ENCODE results near the gene ZNF778. TPM values are rescaled to one million over a fixed set of nuclear protein-coding genes. Genes with fewer than 3 reads are reported as not detected.
A peak's percentile ranks its signal among the peaks of the same experiment; 100 is the strongest.

The ZNF778 gene
- polyA plus RNA-seq (2011; rRNA removed) (9.5 and 10.5 TPM in 2 replicates), polyA plus RNA-seq (2017; fragmentation: RNase III; extraction: RNeasy Plus Mini Kit Qiagen cat#74134 plus additional on column Dnase treatment) (5.8 to 7.0 TPM (median 7.0 TPM) in 3 replicates), polyA minus RNA-seq (2011; rRNA and poly(A)+ RNA removed) (11.7 and 12.7 TPM in 2 replicates)
- 3.9 and 4.5 TPM in 2 replicates for polyA plus RNA-seq (2012; cell fraction: cytosol; rRNA removed)
- 2.6 and 3.2 TPM in 2 replicates for polyA plus RNA-seq (2012; cell fraction: nucleus; rRNA removed)

DNA sequence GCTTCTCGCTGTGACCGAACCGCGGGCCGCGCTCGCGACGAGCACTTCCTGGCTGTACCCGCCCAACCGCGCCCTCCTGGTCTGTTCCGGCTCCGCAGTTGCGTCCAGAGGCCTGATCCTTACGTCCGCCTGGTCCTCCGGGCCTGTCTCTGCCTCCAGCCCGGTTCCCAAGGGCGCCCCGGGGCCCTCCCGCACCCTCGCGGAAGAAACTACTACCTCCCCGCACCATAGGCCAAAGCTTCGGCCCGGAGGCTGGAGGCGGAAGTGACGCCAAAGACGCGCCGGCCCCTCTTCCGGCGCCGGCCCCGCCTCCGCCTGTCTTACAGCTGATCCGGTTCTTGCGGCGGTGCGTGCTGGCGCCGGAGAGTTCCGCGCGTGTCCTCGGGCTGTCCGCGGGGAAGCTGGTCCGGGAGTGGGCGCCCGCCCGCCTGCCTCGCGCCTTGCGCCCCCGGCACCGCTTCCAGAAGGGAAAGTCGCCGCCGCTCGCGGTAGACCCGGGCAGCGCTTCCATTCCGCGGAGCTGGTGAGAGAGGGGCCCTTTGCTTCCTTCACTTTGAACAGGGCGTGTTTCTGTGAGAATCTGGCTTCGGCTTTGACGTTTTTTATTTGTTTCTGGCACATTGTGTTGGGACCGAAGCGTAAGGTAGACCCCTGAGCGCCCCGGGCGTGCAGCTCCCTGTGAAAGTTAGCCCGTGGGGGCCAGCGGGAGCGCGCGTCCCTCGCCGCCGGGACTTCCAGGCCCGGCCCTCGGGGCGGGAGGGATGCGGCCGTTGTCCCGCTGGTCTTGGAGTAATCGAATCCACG is at the start of gene ZNF778:
Gene ZNF778, plus strand, starts transcription at position 316 of the 804 bp plus-strand sequence. CDS start 3,425 bp downstream, outside the sequence.
- Histone ChIP-seq H3K27ac (peak within 1 kb of the TSS; percentile 87 to 95), H3K4me2 (peak within 1 kb of the TSS; percentile 100), H3K4me3 (peak within 1 kb of the TSS; percentile 78), H3K4me1 (peaks cover 9% of the 10 kb centered on the region), H3K9me3 (no peaks in the 10 kb centered on the region)
- TF ChIP-seq RFX5 (IDR thresholded peaks at IDR 0.05): no peak
- TF ChIP-seq MAX (IDR thresholded peaks at IDR 0.05): peak; percentile 80
- peak; percentile 22 to 83; a peak in 2 of 5 replicates for TF ChIP-seq JUN (IDR thresholded peaks at IDR 0.05)
- TF ChIP-seq KDM5A (IDR thresholded peaks at IDR 0.05): peak; percentile 82
- TF ChIP-seq EHMT2 (IDR thresholded peaks at IDR 0.05; ENCODE audit: low read depth): no peak
- peak; percentile 98 for TF ChIP-seq PHF8 (IDR thresholded peaks at IDR 0.05; ENCODE audit: borderline replicate concordance, low read depth)
- TF ChIP-seq, protein P1, sequence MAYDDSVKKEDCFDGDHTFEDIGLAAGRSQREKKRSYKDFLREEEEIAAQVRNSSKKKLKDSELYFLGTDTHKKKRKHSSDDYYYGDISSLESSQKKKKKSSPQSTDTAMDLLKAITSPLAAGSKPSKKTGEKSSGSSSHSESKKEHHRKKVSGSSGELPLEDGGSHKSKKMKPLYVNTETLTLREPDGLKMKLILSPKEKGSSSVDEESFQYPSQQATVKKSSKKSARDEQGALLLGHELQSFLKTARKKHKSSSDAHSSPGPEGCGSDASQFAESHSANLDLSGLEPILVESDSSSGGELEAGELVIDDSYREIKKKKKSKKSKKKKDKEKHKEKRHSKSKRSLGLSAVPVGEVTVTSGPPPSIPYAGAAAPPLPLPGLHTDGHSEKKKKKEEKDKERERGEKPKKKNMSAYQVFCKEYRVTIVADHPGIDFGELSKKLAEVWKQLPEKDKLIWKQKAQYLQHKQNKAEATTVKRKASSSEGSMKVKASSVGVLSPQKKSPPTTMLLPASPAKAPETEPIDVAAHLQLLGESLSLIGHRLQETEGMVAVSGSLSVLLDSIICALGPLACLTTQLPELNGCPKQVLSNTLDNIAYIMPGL (CRISPR knock-in tag; IDR thresholded peaks at IDR 0.05; ENCODE audit: borderline replicate concordance): no peak; the same call in 1 of the 2 replicates
- no peak for TF ChIP-seq ZSCAN20 (CRISPR knock-in tag; IDR thresholded peaks at IDR 0.05)
- no peak for TF ChIP-seq HOXA7 (CRISPR knock-in tag; IDR thresholded peaks at IDR 0.05)
- TF ChIP-seq POLR2A (IDR thresholded peaks at IDR 0.05; ENCODE audit: low read length): peak; percentile 78
- TF ChIP-seq, protein P2, sequence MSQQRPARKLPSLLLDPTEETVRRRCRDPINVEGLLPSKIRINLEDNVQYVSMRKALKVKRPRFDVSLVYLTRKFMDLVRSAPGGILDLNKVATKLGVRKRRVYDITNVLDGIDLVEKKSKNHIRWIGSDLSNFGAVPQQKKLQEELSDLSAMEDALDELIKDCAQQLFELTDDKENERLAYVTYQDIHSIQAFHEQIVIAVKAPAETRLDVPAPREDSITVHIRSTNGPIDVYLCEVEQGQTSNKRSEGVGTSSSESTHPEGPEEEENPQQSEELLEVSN (IDR thresholded peaks at IDR 0.05; ENCODE audit: borderline replicate concordance, low read depth): peak; percentile 66
- TF ChIP-seq GATA3 (IDR thresholded peaks at IDR 0.05; ENCODE audit: borderline replicate concordance): peak; percentile 31; the same call in 1 of the 2 replicates
- TF ChIP-seq, protein P3, sequence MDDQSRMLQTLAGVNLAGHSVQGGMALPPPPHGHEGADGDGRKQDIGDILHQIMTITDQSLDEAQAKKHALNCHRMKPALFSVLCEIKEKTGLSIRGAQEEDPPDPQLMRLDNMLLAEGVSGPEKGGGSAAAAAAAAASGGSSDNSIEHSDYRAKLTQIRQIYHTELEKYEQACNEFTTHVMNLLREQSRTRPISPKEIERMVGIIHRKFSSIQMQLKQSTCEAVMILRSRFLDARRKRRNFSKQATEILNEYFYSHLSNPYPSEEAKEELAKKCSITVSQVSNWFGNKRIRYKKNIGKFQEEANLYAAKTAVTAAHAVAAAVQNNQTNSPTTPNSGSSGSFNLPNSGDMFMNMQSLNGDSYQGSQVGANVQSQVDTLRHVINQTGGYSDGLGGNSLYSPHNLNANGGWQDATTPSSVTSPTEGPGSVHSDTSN (IDR thresholded peaks at IDR 0.05): peak; percentile 82
- TF ChIP-seq, protein P4, sequence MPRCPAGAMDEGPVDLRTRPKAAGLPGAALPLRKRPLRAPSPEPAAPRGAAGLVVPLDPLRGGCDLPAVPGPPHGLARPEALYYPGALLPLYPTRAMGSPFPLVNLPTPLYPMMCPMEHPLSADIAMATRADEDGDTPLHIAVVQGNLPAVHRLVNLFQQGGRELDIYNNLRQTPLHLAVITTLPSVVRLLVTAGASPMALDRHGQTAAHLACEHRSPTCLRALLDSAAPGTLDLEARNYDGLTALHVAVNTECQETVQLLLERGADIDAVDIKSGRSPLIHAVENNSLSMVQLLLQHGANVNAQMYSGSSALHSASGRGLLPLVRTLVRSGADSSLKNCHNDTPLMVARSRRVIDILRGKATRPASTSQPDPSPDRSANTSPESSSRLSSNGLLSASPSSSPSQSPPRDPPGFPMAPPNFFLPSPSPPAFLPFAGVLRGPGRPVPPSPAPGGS (IDR thresholded peaks at IDR 0.05): peak; percentile 76; the same call in 1 of the 3 replicates
- CTCF ChIA-PET: interaction anchor here (0.9 to 1.6 kb wide), 6 partner anchors 8 to 405 kb away, joined by 3 to 7 read pairs (median 4); no protein-coding TSS in a partner anchor
- POLR2A ChIA-PET: interaction anchor here (0.9 to 1.2 kb wide), 5 partner anchors 23 to 480 kb away, joined by 3 to 6 read pairs (median 4); no protein-coding TSS in a partner anchor
- ATAC-seq: peak; percentile 95
- WGBS (ENCODE audit: missing lambda C conversion rate): 2% methylated on average over 60 of the region's 91 CpGs
- peak; percentile 86 to 94 for DNase-seq (ENCODE audit: low read depth in 1 of 2, low spot score in 1 of 2)
- no peak for FAIRE-seq

- H3K4me2 ChIP-seq: no peak overlapping the region
- TF ChIP-seq, protein P5, sequence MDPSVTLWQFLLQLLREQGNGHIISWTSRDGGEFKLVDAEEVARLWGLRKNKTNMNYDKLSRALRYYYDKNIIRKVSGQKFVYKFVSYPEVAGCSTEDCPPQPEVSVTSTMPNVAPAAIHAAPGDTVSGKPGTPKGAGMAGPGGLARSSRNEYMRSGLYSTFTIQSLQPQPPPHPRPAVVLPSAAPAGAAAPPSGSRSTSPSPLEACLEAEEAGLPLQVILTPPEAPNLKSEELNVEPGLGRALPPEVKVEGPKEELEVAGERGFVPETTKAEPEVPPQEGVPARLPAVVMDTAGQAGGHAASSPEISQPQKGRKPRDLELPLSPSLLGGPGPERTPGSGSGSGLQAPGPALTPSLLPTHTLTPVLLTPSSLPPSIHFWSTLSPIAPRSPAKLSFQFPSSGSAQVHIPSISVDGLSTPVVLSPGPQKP (IDR thresholded peaks at IDR 0.05; ENCODE audit: low read depth, low read length): no peak
- TF ChIP-seq RAD21 (conservative IDR thresholded peaks at IDR 0.05 in 1 of 2, IDR thresholded peaks at IDR 0.05 in 1 of 2): no peak
- TF ChIP-seq EHF (CRISPR knock-in tag; IDR thresholded peaks at IDR 0.05): no peak
- TF ChIP-seq RNF2 (IDR thresholded peaks at IDR 0.05; ENCODE audit: borderline replicate concordance, low read depth): no peak
- no peak for TF ChIP-seq ZC3H11A (IDR thresholded peaks at IDR 0.05)
- no peak for TF ChIP-seq CBX8 (IDR thresholded peaks at IDR 0.05)
- no peak for TF ChIP-seq BHLHE40 (IDR thresholded peaks at IDR 0.05; ENCODE audit: low read depth, low read length)
- TF ChIP-seq CBX2 (IDR thresholded peaks at IDR 0.05; ENCODE audit: borderline replicate concordance, low read depth): no peak
- TF ChIP-seq HOXB13 (CRISPR knock-in tag; IDR thresholded peaks at IDR 0.05; ENCODE audit: low read depth): no peak
- TF ChIP-seq SREBF2 (IDR thresholded peaks at IDR 0.05): no peak
- POLR2A ChIA-PET: no interaction called here
- H3K9me3 ChIP-seq: no peaks in the 10 kb centered on the region
- FAIRE-seq: no peak
- no peak overlapping the region for H3K4me3 ChIP-seq
- no peak overlapping the region for H3K27ac ChIP-seq
- no peak for ATAC-seq
- no peak for DNase-seq (ENCODE audit: low read depth in 1 of 2, low spot score in 1 of 2)
- CTCF ChIA-PET: interaction anchor here (1.0 to 3.0 kb wide), 20 partner anchors 8 to 432 kb away, joined by 3 to 29 read pairs (median 8); partner anchors contain the start of gene APRT
- 64% methylated on average over 14 of the region's 23 CpGs for WGBS (ENCODE audit: missing lambda C conversion rate)
- peaks cover 21% of the 10 kb centered on the region for H3K4me1 ChIP-seq
These were observed 48.9 kb upstream of the ZNF778 start for GRCh38 chr16:89168381-89169189.
